ENCODE measurements around the gene AJUBA. TPM values are rescaled to one million over a fixed set of nuclear protein-coding genes. Genes with fewer than 3 reads are reported as not detected.

Gene AJUBA
- total RNA-seq, 1 experiment from 2014 or later: 28.8 TPM

- TF ChIP-seq ZNF396 (CRISPR knock-in tag; IDR thresholded peaks at IDR 0.05; ENCODE audit: borderline replicate concordance): no peak
- TF ChIP-seq TCF7 (CRISPR knock-in tag; IDR thresholded peaks at IDR 0.05; ENCODE audit: low read depth): no peak
- no peak for TF ChIP-seq ZNF423 (CRISPR knock-in tag; IDR thresholded peaks at IDR 0.05)
- no peak for TF ChIP-seq RELA (CRISPR knock-in tag; IDR thresholded peaks at IDR 0.05; ENCODE audit: borderline replicate concordance)
- no peak for TF ChIP-seq TP53 (CRISPR knock-in tag; IDR thresholded peaks at IDR 0.05)
- TF ChIP-seq, protein P1, sequence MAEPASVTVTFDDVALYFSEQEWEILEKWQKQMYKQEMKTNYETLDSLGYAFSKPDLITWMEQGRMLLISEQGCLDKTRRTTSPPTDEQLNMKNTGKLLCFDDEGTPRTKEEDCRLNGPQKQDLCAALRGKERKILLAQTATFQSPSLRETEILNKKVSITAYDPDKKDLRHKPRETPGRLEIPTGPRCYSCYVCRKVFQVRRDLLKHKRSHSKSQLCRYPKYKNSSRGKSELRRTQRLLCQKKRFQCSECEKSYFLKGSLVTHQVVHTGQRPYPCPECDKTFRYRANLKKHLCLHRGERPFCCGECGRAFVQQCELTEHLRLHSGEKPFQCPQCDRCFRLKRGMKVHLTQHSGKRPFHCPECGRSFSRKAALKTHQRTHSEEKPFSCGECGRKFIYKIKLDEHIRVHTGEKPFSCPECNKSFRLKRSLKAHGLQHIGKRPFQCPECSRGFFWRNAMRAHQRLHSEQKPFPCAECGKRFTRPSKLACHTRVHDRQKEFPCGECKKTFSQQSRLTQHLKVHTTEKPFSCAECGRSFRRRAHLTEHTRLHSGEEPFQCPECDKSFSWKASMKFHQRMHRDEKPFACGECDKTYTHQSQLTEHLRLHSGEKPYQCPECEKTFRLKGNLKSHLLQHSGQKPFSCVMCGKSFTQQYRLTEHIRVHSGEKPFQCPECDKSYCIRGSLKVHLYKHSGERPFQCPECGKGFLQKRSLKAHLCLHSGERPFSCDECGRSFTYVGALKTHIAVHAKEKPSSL (CRISPR knock-in tag; conservative IDR thresholded peaks at IDR 0.05): no peak
- no peak for TF ChIP-seq IRF2 (CRISPR knock-in tag; IDR thresholded peaks at IDR 0.05; ENCODE audit: borderline replicate concordance, low read depth)
- TF ChIP-seq HMGA2 (CRISPR knock-in tag; IDR thresholded peaks at IDR 0.05): no peak
- TF ChIP-seq ZNF121 (CRISPR knock-in tag; IDR thresholded peaks at IDR 0.05): no peak
- no peaks in the 10 kb centered on the region; the same call in 1 of the 2 replicates for H3K27me3 Mint-ChIP-seq (ENCODE audit: low read depth)
- H3K4me1 Mint-ChIP-seq: peaks cover 5% of the 10 kb centered on the region
- ATAC-seq (no peak), DNase-seq (ENCODE audit: low spot score) (no peak)
- no peak overlapping the region; the same call in 1 of the 2 replicates for H3K27ac Mint-ChIP-seq
- H3K9me3 Mint-ChIP-seq: peaks cover 6% of the 10 kb centered on the region
- ChIA-PET POLR2A (interaction anchor here (0.6 to 1.7 kb wide), 5 partner anchors 8 to 72 kb away, joined by 3 to 9 read pairs (median 5); no protein-coding TSS in a partner anchor), CTCF (interaction anchor here (0.6 to 3.9 kb wide), 69 partner anchors 10 to 566 kb away, joined by 3 to 224 read pairs (median 6); partner anchors contain the start of genes ACIN1, BCL2L2, C14orf119 and CDH24)
- no peak overlapping the region for H3K4me3 Mint-ChIP-seq
- peaks cover 8% of the 10 kb centered on the region for H3K36me3 Mint-ChIP-seq
Observed at GRCh38 chr14:22985894-22986507, 3.6 kb upstream of the AJUBA start.

- CTCF ChIA-PET: interaction anchor here (1.1 to 3.9 kb wide), 10 partner anchors 9 to 170 kb away, joined by 6 to 224 read pairs (median 40); partner anchors contain the start of genes CDH24, HAUS4 and PRMT5
- Mint-ChIP-seq H3K4me3 (no peak overlapping the region), H3K36me3 (peaks cover 8% of the 10 kb centered on the region), H3K4me1 (peaks cover 8% of the 10 kb centered on the region), H3K27me3 (ENCODE audit: low read depth) (no peaks in the 10 kb centered on the region; the same call in none of the 2 replicates), H3K9me3 (peaks cover 6% of the 10 kb centered on the region), H3K27ac (no peak overlapping the region)
- ATAC-seq: no peak
- no peak for TF ChIP-seq ZNF232 (CRISPR knock-in tag; IDR thresholded peaks at IDR 0.05)
- TF ChIP-seq, protein P2, sequence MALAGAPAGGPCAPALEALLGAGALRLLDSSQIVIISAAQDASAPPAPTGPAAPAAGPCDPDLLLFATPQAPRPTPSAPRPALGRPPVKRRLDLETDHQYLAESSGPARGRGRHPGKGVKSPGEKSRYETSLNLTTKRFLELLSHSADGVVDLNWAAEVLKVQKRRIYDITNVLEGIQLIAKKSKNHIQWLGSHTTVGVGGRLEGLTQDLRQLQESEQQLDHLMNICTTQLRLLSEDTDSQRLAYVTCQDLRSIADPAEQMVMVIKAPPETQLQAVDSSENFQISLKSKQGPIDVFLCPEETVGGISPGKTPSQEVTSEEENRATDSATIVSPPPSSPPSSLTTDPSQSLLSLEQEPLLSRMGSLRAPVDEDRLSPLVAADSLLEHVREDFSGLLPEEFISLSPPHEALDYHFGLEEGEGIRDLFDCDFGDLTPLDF (CRISPR knock-in tag; IDR thresholded peaks at IDR 0.05): no peak
- TF ChIP-seq AFF4 (CRISPR knock-in tag; IDR thresholded peaks at IDR 0.05; ENCODE audit: borderline replicate concordance): no peak
- TF ChIP-seq, protein P3, sequence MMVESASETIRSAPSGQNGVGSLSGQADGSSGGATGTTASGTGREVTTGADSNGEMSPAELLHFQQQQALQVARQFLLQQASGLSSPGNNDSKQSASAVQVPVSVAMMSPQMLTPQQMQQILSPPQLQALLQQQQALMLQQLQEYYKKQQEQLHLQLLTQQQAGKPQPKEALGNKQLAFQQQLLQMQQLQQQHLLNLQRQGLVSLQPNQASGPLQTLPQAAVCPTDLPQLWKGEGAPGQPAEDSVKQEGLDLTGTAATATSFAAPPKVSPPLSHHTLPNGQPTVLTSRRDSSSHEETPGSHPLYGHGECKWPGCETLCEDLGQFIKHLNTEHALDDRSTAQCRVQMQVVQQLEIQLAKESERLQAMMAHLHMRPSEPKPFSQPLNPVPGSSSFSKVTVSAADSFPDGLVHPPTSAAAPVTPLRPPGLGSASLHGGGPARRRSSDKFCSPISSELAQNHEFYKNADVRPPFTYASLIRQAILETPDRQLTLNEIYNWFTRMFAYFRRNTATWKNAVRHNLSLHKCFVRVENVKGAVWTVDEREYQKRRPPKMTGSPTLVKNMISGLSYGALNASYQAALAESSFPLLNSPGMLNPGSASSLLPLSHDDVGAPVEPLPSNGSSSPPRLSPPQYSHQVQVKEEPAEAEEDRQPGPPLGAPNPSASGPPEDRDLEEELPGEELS (CRISPR knock-in tag; IDR thresholded peaks at IDR 0.05): no peak
- no peak for DNase-seq (ENCODE audit: low spot score)
- POLR2A ChIA-PET: interaction anchor here (1.3 kb wide), 1 partner anchor 11 kb away, joined by 3 read pairs; no protein-coding TSS in a partner anchor
Observed at GRCh38 chr14:22984959-22985658, 2.8 kb upstream of the AJUBA start.

Measured in WTC11 (cell line).